ENCODE data around the gene CAMTA1.

Gene CAMTA1

DNA sequence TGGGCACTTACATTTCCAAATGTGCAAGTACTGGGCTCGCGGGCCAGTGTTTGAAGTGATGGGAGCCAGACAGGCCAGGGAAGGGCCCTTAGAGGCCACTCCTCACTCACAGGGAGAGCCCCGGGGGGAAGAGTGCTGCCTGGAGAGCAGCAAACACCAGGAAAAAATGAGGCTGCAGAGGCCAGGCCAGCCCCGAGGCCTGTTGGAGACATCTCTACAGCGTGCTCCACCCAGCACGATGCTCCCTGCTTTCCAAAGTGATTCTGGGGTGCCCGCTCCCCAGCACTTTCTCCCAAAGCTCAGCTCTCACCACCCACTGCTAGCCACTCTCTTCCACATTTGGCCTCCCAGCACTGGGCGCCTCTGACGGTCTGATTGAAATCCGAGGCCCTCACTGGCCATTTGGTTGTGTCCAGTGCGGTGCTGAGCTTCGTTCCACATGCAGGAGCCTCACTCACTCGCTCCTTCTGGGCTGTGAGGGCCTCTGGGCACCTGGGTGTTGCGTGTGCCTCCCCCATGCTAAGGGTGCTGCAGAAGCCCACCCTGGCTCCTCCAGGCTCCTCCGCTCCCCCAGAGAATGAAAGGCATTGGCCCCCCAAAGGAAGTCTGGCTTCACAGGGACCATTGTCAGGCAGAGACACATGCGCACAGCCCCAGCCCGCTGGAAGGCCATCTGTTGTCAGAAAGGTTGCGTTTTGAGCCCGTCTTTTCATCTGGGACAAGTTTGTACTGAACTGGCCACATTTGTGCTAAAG is 600.4 kb downstream of the CAMTA1 start:
- no peak for DNase-seq

DNA sequence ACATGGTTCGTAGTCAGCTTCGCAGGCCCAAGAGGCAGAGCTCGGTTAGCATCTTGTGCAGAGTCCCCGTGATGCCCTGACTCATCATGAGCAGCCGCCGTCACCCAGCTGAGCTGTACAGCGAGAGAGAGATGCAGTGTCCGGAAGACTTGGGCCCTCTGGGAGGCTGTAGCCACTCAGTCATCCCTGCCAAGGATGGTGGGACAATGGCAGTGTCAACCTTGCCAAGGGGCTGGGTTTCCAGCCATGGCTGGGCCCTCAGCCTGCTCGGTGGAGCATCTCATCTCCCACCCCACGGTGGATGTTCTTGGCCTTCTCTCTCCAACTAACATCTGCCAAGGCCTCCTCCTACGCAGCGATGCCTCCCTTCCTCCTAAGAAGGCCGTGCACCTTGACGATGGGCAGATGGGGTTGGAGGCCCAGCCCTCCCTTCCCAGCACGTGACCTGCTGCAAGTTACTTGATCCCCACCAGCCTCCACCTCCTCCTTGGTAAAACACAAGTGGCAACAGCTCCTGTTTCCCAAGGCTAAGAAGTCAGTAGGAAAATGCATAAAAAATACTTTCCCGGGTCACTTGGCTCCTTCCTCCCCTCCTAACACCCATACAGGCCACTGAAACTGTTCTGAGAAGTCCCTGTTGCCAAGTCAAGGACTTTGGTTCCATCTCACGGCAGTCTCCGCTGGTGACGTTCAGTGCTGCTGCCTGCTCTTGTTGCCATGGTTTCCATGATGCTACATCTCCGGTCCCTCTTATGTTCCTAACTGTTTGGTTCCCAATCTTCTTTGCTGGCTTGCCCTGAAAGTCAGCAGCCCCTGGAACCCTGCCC is 601.2 kb downstream of the CAMTA1 start:
- no peak for DNase-seq

DNA sequence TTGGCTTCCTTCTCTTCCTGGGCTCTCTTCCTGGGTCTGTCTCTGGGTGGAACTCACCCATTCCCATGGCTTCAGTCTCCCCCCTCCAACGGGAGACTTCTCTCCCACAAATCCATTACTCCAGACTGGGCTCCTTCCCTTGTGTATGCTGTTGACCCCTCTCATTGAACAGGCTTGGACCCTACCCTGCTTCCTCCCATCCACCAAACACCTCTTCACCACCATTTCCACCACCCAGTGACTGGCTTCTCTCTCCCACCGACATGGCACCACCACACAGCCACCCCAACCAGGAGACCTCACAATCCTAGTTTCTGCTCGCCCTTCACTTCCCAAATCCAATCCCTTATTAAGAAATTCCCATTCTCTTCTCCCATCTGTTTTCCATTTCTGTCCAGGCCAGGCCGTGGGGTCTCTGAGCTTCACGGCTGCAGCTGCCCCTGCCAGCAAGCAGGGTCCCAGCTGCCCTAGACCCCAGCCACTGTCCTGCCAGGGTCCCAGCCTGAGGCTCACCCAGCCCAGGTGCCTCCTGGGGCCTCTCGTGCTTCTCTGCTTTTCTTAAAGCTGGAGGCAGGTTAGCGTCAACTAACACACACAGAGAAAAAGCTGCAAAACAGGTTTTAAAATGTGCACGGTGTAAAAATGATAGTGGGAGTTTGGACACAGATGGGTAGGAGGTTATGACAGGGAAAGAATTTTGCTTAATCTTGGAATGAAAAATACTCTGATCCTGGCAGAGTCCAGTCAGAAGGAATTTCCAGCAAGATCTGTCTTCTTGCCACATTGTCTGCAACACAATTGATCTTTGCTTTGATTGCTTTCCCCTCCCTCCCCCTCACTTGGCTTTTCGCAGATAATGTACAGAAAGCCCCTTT is 602.0 kb downstream of the CAMTA1 start:
- no peak for DNase-seq

DNA sequence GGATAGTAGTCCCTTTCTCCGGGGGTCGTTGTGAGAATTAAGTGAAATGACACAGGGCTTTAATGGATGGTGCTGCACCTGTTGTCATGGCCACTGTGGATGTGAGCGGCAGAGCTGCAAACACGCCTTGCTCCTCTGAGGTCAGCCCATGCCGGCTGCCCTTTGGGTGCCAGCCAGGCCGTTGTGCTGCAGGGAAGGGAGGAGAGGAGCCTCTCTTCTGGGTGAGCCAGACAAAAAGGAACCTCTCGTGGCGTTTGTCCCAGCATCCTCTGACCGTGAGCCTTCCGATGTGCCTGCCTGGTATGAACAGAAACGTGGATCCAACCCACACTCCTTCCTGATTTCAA is 602.9 kb downstream of the CAMTA1 start:
- DNase-seq = no peak

DNA sequence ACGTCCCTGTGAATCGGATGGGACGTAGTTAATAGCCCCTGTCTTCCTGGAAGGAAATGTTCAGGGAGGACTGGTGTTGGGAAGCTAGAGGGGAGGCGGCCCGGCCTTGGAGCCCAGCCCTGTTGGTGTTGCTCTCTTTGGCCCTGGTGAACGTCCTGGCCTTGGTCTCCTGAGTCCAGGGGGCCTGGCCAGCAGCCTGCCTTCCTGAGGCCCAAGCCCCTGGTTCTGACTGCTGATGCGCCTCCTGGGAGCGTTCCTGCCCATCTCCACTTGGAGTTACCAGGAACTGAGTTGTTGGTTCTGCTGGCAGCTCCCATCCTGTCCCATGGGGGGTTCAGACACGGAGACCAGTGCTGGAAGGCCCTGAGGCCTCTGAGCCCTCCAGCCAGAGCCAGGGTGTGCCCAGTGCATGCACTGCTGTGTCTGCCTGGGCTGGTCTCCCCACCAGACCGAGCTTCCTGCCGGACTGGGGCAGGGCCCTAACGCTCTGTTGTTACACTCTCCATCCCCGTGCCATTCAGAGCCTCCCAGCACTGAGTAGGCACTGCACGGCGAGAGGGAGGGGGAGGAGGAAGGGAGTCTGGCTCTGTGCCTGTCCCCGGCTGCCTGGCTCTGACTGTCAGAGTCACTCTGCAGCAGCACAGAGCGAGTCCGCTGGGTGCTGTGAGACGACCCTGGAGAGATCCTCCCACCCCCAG is 603.4 kb downstream of the CAMTA1 start:
- DNase-seq = no peak

DNA sequence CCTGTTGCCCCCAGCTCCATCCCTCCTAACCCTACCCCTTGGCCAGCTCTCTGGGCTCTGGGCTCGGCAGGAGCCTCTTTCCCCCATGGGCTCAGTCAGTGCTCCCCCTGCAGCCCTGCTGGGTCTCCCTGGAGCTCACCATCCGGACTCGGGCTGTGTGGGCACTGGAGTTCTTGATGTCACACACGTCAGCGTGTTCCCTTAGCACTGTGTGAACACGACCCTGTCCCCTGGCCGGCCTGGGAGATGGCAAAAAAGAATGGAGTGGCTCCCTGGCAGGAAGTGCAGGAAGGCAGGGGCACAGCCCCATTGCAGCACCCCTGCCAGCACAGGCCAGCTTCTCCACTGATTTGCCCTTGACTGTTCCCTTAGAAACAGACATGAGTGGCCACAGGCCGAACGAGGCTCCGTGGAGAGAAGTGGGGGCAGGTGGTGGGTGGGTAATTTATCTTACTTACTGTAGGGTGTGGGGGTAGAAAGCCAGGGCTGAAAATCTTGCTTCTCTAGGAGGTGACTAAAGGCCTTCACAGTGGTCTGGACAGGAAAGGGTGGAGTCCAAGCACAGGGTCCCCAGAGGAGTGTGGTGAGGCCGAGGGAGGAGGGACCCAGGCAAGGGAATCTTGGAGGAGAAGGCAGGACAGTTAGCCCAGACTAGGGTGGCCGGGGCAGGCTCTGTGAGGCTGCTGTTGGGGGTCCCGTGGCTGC is 604.1 kb downstream of the CAMTA1 start:
- DNase-seq = no peak

DNA sequence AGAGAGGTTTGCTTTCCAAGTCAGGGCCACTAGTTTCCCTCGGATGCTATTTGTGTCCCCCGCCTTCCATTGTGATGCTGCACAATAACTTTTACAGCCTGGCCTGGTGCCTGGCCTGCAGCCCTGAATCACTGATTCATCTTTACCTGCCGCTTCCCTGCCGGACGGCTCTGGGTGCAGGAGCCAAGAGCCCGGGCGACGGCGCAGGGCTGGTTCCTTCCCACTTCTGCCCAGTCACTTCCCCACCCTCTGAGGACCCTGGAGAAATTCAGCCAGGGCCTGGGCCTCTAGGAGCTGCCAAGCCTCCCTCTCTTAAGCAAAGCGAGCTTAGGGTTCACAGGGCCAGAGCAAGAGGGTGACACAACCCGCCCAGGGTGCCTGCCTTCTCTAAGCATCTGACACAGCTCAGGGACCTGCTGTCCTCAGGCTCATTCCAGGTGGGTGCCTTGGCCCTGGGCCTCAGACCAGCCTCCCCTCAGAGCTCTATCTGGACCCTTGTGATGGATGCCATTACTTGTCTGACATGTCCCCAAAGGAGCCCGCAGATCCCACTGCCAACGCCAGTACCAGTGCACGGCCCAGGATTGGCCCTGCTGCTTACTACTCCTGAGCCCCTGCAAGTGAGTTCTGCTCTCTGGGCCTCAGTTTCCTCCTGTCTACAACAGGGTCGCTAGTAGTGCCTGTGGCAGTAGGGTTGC is 604.8 kb downstream of the CAMTA1 start:
- DNase-seq = no peak

DNA sequence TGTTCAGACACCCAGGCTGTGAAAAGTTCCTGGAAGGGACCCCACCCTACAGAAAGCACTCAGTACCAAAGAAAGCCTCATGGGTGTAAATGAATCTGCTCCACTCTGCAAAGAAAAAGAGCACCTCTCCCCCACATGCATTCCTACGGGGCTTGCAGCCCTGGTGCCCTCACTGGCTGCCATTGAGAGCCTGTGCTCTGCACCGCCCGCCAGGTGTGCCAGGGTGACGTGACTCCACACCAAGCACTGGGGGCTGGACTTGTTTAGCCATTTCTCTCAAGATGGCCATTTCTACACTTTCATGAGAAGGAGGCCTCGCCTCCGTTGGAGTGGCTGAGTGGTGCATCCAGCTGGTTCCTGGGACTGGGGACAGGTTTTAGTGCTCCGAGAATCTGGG is 605.3 kb downstream of the CAMTA1 start:
- no peak for DNase-seq

DNA sequence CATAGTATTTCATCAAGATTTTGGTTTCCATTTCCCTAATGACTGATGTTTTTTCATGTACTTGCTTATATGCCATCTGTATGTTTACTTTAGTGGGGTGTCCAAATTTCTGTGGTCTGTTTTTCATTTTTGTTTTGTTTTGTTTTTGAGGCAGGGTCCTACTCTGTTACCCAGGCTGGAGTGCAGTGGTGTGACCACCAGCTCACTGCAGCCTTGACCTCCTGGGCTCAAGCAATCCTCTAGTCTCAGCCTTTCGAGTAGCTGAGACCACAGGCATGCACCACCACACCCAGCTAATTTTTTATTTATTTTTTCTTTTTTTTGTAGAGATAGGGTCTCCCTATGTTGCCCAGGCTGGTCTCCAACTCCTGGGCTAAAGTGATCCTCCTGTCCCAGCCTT is 607.9 kb downstream of the CAMTA1 start:
- no peak for DNase-seq

DNA sequence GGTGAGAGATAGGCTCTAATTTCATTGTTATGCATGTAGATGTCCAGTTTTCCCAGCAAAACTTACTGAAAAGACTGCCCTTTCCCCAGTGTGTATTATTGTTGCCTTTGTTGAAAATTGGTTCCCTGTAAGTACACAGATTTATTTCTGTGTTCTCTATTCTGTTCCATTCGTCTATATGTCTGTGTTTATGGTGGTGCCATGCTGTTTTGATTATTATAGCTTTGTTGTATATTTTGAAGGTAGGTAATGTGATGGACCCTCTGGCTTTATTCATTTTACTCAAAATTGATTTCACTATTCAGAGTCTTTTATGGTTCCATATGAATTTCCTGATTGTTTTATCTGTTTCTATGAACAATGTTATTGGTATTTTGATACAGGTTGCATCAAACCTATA is 610.0 kb downstream of the CAMTA1 start:
- DNase-seq = no peak

DNA sequence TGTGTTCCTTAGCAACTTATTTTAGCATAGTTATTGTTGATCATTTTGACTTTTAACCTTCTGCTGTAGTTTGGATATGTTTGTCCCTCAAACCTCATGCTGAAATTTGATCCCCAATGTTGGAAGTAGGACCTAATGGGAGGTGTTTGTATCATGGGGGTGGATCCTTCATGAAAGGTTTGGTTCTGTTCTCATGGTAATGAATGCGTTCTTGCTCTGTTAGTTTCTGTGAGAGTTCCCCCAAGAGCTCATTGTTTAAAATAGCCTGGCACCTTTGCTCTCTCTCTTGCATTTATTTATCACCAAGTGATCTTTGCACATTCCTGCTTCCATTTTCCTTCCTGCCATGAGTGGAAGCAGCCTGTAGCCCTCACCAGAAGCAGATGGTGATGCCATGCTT is 613.7 kb downstream of the CAMTA1 start:
- no peak for DNase-seq

DNA sequence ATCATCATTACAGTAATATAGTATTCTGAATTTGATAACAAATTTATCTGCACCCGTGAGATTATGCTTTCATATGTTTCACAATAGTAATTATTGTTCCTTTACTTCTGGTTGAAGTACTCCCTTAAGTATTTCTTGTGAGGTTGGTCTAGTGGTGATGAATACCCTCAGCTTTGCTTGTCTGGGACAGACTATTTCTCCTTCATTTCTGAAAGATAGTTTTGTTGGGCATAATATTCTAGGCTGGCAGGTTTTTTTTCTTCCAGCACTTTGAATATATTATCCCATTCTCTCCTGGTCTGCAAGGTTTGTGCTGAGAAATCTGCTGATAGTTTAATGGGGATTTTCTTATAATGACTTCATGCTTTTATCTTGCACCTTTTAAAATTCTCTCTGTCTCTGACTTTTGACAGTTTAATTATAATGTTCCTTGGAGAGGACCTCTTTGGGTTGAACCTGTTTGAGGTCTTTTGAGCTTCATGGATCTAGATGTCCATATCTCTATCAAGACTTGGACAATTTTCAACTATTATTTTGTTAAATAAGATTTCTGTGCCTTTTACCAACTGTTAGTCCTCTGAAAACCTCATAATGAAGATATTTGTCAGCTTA is 614.4 kb downstream of the CAMTA1 start:
- DNase-seq = no peak

DNA sequence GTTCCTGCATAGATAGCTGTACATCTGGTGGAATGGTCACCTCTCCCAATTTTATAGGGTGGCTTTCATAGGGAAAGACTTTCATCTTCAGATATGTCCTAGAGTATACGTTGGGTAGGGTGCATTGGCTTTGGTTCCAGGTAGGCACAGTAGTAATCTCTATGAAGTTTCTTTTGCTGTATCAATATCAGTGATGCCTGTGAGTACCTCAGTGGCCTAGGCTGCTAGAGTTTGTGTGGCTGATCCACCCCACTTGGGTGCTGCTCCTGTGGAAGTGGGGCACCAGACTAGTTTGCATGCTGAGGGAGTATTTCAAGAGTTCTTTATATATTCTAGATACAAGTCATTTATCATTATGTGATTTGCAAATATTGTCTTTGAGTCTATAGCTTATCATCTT is 615.3 kb downstream of the CAMTA1 start:
- DNase-seq = no peak

DNA sequence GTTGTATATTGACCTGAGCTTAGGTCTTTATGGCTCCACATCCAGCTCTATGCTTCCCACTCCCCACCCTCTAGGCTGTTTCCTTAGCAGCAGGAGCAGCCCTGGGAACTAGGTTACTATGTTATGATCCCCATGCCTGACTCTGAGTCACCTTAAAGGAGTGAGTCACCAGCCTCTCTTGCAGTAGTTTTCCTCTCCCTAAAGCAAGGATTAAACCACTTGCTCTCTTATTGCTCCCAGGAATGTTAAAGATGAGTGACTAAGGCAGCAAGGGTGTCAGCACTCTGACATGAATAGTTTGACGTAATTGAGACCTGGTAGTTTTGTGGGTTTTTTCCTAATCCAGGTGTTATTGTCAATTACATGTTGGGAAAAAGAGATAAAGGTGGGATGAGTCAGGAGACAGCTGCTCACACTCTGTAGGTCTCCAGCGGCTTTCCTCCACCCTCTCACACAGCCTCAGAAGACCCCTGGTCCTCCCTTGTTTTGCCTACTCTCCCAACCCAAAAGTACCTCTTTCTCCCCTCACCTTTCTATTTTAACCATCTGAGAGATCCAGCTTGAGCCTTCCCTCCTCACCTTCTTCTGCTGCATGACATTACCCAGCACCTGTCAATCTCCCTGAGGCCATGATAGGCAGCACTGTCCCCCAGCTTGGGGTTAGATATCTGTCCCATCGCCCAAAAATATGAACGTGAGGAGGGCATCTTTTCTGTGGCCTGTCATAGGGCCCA is 616.7 kb downstream of the CAMTA1 start:
- peak; percentile 63 for DNase-seq

DNA sequence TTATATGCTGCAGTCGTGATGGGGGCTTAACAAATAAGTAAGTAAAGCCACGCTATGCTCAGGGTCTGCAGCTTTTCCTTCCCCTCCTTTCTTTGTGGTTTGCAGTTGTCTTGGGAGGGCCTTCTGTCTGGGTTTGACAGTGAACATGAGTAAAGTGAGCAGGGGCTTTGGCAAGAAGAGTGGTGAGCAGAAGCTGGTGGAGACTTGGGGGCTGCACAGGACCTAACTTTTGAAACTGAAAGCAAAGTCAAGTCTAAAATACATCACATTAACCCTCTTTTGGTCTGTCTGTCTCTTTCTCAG is 617.2 kb downstream of the CAMTA1 start:
- no peak for DNase-seq

DNA sequence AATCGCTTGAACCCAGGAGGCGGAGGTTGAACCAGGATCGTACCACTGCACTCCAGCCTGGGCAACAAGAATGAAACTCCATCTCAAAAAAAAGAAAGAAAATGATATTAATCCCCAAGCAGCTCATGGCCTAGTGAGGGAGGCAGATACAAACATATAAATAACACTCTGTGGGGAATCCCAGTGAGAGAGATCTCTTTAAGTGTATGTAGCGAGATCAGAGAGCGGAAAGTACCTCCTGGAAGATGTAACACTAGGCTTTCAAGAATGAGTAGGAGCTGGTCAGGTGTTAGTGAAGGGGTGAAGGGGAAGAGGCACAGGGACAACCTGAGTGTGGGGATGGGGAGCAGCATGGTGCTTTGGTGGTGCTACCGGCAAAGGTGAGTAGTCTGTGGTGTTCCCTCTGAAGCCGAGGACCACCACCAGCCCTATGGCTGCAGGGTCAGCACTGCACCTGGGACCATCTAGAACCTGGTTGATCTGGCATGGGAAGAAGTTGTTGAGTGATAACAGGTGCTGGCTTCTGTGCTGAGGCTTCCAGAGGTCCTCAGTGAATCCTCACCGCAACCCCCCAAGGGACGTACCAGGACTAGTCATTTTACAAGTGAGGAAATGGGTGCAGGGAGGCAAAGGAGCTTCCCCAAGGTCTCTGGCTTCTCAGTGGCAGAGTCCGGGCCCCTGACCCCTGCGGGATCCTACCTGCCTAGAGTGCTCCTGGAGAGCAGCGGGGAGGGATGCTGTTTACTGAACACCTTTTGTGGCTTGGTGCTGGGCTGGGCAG is 618.2 kb downstream of the CAMTA1 start:
- no peak for DNase-seq

DNA sequence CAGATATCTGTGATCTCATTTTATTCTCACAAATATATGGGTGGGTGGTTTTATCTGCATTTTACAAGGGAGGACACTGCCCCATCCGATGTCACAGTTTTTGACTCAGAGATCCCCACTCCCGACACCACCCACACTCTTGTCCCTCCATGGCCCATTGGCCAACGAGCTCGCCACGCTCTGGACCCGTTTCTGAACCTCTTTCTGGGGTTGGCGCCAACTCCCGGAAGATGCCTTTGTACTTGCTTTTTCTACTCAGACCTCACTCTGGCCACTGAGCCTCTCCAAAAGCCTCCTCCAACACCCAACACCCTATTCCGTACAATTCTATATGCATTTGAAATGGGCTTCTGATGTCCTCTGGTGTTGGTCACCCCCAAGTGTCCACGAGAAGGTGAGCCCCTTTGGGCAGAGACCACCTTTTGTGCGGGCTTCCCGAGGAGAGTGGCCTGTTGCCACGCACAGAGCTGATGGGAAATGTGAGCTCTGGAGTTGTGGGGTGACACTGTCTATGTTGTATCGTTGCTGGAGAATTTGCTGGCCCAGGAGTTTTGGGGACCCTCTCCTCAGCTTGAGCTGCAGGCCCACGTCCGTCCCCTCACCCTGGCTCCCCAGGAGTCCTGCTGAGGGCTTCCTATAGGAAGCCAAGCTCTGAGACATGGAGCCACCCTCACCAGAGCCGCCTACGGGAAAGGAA is 618.9 kb downstream of the CAMTA1 start:
- DNase-seq = no peak

DNA sequence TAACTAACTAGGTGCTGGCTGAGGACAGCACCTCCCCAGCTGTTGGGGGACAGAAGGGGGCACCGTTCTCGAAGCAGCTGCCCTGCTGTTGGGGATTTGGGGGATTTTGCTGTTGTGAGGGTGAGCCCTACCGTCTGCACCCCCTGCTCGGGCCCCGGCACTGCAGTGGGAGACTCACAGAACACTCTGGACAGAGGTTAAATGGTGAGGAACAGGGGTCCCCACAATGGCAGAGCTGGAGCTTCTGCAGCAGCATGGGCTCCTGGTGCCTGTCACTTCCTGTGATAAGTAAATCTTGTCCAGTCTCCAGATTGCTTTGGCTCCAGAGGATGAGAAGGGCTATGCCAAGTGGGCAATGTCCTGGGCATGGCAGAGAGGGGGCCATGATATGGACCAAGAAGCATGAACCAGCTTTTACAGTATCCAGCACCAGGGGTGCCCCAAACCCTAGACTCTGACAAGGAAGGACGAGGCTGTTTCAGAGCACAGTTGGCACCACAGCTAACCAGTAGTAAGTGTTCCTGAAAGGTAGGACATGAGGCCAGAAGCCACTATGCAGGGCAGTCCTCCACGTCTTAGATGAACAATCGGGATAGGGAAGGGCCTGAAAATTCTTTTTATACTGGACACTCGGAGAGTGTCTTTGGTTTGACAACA is 620.7 kb downstream of the CAMTA1 start:
- DNase-seq = no peak

All from 8988T (cell line).